ENCODE data around the gene CRIM1.

- TF ChIP-seq CTCF (IDR thresholded peaks at IDR 0.05; ENCODE audit: low read length), result no peak
- no peak for TF ChIP-seq EZH2phosphoT487 (IDR thresholded peaks at IDR 0.05; ENCODE audit: low read length)
These were observed 233.7 kb downstream of the CRIM1 start for GRCh38 chr2:36589230-36589630.
